ENCODE data around the gene ERC1. TPM values are rescaled to one million over a fixed set of nuclear protein-coding genes. Genes with fewer than 3 reads are reported as not detected.

Gene ERC1
- total RNA-seq, result 10 to 100 TPM; 21.7 to 27.0 TPM

GRCh38 chr12:990661-991349 is at the start of gene ERC1:
Gene ERC1, plus strand, starts transcription at chr12:991223. Its CDS starts 36,681 bp downstream, at chr12:1027904.
- Mint-ChIP-seq H3K27me3 (no peaks in the 10 kb centered on the region), H3K9me3 (no peaks in the 10 kb centered on the region), H3K36me3 (ENCODE audit: low read depth) (peaks cover 4% of the 10 kb centered on the region), H3K4me1 (ENCODE audit: low read depth) (peaks cover 43% of the 10 kb centered on the region), H3K4me3 (peak within 1 kb of the TSS; percentile 85), H3K27ac (peak within 1 kb of the TSS; percentile 91)
- DNase-seq (peak; percentile 80), ATAC-seq (peak; percentile 86)
- CTCF ChIA-PET, result interaction anchor here (0.7 to 1.7 kb wide), 7 partner anchors 10 to 593 kb away, joined by 3 to 6 read pairs (median 4); partner anchors contain the start of gene RAD52
- intact Hi-C loops (cut with micrococcal nuclease), result loop anchor here (10.0 kb wide), 1 partner anchor 104 kb away; no protein-coding TSS in a partner anchor
- POLR2A ChIA-PET, result interaction anchor here (0.6 to 1.9 kb wide), 10 partner anchors 9 to 612 kb away, joined by 3 to 6 read pairs (median 3); partner anchors contain the start of gene RAD52
- TF ChIP-seq CTCF (IDR thresholded peaks at IDR 0.05), result no peak

GRCh38 chr12:943051-943450 is 48.0 kb upstream of the ERC1 start:
- H3K4me3 Mint-ChIP-seq, result no peak overlapping the region
- ChIA-PET CTCF (no interaction called here), POLR2A (interaction anchor here (0.8 kb wide), 1 partner anchor 25 kb away, joined by 3 read pairs; no protein-coding TSS in a partner anchor)
- intact Hi-C loops (cut with micrococcal nuclease), result loop anchor here (10.0 kb wide), 1 partner anchor 378 kb away; no protein-coding TSS in a partner anchor
- DNase-seq (no peak), ATAC-seq (no peak)
- TF ChIP-seq CTCF (IDR thresholded peaks at IDR 0.05), result no peak
- peak overlapping the region; percentile 21 for H3K27ac Mint-ChIP-seq
- peaks cover 1% of the 10 kb centered on the region for H3K9me3 Mint-ChIP-seq
- H3K36me3 Mint-ChIP-seq (ENCODE audit: low read depth), result peaks cover 45% of the 10 kb centered on the region
- peaks cover 45% of the 10 kb centered on the region for H3K4me1 Mint-ChIP-seq (ENCODE audit: low read depth)
- H3K27me3 Mint-ChIP-seq, result no peaks in the 10 kb centered on the region

- intact Hi-C loops (cut with micrococcal nuclease), result loop anchor here (10.0 kb wide), 1 partner anchor 379 kb away; no protein-coding TSS in a partner anchor
Measured at GRCh38 chr12:944211-944610, 46.8 kb upstream of the ERC1 start.

GRCh38 chr12:946212-946611 is 44.8 kb upstream of the ERC1 start:
- Mint-ChIP-seq H3K27me3 (no peaks in the 10 kb centered on the region), H3K9me3 (peaks cover 1% of the 10 kb centered on the region), H3K4me3 (peak overlapping the region; percentile 18), H3K4me1 (ENCODE audit: low read depth) (peaks cover 37% of the 10 kb centered on the region), H3K36me3 (ENCODE audit: low read depth) (peaks cover 32% of the 10 kb centered on the region), H3K27ac (peak overlapping the region; percentile 53)
- no peak for ATAC-seq
- DNase-seq, result no peak
- CTCF ChIA-PET, result interaction anchor here (0.7 to 1.9 kb wide), 4 partner anchors 38 to 370 kb away, joined by 3 to 6 read pairs (median 4); no protein-coding TSS in a partner anchor
- no peak for TF ChIP-seq CTCF (IDR thresholded peaks at IDR 0.05)
- POLR2A ChIA-PET, result interaction anchor here (0.6 to 1.0 kb wide), 3 partner anchors 40 to 647 kb away, joined by 3 read pairs; no protein-coding TSS in a partner anchor
- intact Hi-C loops (cut with micrococcal nuclease), result loop anchor here (10.0 kb wide), 1 partner anchor 381 kb away; no protein-coding TSS in a partner anchor

More at GRCh38 chr12:944211-944610, 46.8 kb upstream of the ERC1 start:
- Mint-ChIP-seq H3K27me3 (no peaks in the 10 kb centered on the region), H3K4me1 (ENCODE audit: low read depth) (peaks cover 45% of the 10 kb centered on the region), H3K27ac (peak overlapping the region; percentile 72), H3K36me3 (ENCODE audit: low read depth) (peaks cover 44% of the 10 kb centered on the region), H3K9me3 (peaks cover 1% of the 10 kb centered on the region), H3K4me3 (no peak overlapping the region)
- DNase-seq (no peak), ATAC-seq (no peak)
- POLR2A ChIA-PET, result no interaction called here
- TF ChIP-seq CTCF (IDR thresholded peaks at IDR 0.05), result no peak
- CTCF ChIA-PET, result no interaction called here

Measured in activated CD8-positive, alpha-beta T cell treated with anti-CD3 and anti-CD28 coated beads for 36 hours (primary cell).